HG02571 (cell line): ENCODE measurements around the gene ADORA1.

ENCODE experiments used
- ATAC-seq: cut with Tn5 transposase; IDR thresholded peaks from one replicate; pipeline ENCODE4 v1.9.1; 2021; ENCODE audit warnings: mild to moderate bottlenecking, moderate library complexity; ENCODE audit not compliant: unreplicated experiment

ADORA1 gene

GRCh38 chr1:203093754-203094410 is 33.6 kb upstream of the ADORA1 start:
- ATAC-seq: no peak

- ATAC-seq: no peak
Measured at GRCh38 chr1:203095061-203095690, 32.4 kb upstream of the ADORA1 start.

DNA sequence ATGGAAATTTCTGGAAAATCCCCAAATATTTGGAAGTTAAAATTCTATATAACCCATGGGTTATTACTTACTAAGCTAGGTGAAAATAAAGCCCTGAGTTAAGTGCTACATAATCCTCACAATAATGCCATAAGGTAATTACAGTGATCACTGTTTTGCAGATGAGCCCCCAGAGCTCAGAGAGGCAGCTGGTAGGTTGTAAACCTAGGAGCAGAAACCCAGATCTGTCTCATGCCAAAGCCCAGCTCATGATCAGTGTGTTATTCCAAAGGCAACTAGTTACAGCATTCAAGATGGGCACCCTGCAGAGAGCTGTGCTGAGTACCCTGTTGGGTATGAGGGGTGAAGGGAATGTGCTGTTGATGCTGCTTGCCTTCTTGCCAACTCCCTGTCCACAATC is 31.0 kb upstream of the ADORA1 start:
- ATAC-seq: no peak

- ATAC-seq: no peak
Measured at GRCh38 chr1:203097001-203097400, 30.5 kb upstream of the ADORA1 start.

GRCh38 chr1:203098445-203098844 is 29.1 kb upstream of the ADORA1 start:
- ATAC-seq: no peak

GRCh38 chr1:203098914-203099520 is 28.5 kb upstream of the ADORA1 start:
- ATAC-seq: no peak

DNA sequence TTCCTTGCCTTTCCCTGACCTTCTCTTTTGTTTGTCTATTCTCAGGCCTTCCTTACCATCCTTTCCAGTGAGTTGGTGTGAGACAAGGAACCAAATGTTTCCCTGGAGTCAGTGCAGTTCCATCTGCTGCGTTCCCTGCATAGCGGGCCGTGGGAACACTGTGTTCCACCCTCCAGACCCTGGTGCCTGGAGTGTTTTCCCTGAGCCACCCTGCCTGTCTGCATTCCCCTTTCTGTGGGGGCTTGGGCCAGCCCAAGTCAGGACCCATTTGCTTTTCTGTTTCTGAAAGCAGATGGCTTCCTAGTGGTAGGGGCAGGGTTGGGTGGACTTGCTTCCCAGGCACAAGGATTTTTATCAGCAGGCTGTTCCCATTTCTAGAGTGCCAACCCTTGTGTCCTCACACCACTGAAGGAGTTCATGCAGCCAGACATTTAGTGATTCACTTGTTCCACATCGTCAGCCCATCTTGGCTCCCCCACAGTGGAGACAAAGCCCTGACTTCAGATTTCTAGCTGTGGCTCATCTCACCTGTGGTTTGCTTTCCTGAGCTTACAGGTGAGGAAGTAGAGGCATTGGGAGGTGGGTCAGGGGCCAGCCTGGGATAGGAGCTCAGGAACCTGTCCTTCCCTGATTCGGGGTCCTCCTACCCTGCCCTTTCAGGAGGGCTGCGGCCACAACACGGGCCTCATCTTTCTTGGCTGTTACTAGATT is 27.6 kb upstream of the ADORA1 start:
- ATAC-seq: no peak

- ATAC-seq: no peak
Measured at GRCh38 chr1:203100516-203100869, 27.0 kb upstream of the ADORA1 start.

DNA sequence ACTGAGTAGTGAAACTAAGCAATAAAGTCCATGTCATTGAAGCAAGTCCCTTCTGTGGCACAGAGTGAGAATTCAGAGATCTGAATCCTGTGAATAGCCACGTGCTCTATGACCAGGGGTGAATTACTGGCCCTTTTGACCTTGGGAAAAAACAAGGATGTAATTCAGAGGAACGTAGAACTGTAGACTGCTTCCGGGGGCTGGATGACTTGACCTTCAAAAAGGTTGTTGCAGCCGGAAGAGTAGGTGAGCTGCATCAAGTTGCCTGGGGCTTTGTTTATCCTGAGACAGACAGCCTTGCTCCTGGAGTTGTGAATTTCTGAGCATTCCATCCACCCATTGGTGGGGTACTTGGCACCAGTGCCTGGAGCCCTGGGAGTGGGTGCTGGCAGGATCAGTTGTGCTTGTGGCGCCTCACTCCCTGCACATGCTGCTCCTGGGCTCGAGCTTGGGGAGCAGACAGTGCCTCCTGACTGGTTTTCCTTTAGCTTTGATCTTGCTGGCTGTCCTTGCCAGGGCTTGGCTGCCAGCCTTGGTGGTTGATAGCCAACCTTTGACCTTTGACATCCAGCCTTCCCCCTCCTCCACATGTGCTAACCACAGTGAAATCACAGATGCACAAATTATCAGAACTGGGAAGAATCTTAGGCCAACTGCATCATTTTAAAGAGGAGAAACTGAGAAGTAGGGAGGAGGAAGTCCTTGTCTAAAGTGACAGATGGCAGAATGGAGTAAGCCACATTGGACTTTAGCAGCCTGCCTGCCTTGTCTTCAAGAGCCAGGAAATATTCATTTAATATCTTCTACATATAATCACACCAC is 25.5 kb upstream of the ADORA1 start:
- no peak for ATAC-seq

DNA sequence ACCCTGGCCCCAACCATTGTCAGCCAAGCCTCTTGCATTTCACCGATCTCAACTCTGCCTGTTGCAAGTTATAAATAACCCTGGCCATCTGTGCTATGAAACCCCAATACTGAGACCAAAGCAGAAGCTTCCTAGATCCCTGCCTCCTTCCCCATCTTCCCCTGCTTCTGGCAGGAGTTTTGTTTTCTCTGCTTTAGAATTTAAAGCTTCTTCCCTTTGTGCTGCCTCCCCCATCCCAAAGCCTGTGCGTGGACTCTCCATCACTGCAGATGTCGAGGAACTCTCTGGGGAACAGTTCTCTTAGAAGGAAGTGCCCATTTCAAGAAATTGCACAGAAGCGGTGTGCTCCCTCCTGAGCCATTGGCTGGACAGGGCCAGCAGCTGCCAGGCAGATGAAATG is 24.3 kb upstream of the ADORA1 start:
- ATAC-seq: no peak

DNA sequence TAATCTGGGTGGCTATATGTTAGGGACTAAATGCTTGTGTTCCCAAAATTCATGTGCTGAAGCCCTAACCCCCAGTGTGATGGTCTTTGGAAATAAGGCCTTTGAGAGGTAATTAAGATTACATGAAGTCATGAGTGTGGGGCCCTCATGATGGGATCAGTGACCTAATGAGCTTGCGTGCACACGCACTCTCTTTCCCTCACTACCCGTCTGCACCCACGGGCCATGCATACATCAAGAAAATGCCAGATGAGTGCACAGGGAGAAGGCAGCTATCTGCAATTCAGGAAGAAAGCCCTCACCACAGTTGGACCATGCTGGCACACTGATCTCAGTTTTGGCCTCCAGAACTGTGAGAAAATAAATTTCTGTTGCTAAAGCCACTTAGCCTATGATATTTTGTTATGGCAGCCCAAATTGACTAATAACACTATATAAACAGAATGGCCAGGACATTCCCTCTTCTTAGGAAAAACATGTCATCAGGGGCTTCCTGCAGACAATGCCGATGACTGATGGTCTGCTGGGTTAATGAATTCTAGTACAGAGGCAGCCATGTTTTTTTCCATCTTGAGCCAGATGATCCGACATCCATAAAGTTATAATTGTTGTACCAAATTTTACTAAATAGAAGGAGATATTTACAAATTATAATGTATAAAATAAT is 23.6 kb upstream of the ADORA1 start:
- no peak for ATAC-seq

GRCh38 chr1:203104789-203105390 is 22.6 kb upstream of the ADORA1 start:
- no peak for ATAC-seq

DNA sequence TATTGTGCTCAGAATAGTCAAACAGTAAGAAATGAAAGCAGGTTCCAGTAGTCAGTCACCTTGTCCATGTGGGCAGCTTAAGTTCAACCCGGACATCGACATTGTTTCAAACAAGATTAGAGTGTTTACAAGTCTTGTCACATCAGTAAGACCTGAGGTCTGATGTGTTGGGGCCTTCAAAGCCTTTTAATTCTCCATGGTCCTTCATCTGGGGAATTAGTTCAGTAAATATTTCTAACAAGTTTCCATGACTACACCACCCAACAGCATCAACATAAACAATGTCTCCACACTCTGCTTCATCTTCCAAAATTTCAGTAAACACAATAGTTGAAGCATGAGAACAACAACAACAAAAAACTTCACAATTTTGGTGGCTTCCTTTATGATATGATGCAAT is 15.1 kb upstream of the ADORA1 start:
- ATAC-seq: no peak

DNA sequence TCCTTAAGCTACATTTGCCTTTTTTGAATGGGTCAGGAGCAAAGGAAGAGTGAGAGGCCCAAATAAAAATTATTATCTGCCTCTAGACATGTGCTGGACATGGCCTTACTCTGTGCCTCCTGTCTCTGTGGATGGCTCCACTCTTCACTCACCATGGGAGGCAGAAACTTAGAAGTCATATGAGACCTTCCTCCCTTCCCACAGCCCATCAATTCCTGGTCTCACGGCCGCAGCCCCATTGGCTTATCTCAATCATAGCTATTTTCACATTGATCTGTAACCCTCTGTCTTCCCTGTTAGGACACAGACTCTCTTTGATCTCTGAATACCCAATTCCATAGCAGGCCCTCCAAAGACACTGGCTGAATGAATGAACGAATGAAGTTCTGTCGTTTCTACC is 14.2 kb upstream of the ADORA1 start:
- no peak for ATAC-seq

GRCh38 chr1:203114202-203114601 is 13.3 kb upstream of the ADORA1 start:
- ATAC-seq: no peak

DNA sequence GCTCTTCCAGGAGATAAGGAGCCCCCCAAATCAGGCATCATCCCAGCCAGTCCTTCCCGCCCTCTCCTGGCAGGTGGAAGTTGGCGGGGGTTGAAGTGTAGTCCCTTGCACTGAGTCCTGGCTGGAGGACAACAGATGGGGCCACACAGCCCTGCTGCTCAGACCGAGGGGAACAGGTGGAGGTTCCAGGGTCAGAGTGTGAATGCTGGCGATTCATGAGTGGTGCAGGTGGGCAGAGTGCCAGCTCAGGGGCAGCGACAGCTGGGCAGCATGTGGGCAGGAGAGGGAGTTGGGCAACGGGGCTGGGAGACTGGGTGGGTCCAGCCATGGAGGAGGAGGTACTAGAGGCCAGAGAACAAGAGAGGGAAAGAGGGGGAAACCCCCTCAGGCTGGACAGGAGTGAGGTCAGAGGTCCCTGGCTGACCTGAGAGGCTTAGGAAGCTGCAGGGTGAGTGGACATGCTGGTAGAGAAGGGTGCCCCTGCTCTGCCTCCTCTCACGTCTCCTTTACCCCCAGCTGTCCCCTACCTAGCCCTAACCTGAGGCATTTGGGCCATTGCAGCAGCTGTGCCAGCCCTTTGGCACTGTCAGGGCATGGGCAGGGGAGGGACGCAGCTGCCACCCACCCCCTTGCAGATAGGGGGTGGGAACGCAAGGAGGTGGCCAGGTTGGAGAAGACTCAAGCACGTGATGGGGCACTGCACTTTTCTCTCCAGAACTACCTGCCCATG is 11.3 kb upstream of the ADORA1 start:
- no peak for ATAC-seq

DNA sequence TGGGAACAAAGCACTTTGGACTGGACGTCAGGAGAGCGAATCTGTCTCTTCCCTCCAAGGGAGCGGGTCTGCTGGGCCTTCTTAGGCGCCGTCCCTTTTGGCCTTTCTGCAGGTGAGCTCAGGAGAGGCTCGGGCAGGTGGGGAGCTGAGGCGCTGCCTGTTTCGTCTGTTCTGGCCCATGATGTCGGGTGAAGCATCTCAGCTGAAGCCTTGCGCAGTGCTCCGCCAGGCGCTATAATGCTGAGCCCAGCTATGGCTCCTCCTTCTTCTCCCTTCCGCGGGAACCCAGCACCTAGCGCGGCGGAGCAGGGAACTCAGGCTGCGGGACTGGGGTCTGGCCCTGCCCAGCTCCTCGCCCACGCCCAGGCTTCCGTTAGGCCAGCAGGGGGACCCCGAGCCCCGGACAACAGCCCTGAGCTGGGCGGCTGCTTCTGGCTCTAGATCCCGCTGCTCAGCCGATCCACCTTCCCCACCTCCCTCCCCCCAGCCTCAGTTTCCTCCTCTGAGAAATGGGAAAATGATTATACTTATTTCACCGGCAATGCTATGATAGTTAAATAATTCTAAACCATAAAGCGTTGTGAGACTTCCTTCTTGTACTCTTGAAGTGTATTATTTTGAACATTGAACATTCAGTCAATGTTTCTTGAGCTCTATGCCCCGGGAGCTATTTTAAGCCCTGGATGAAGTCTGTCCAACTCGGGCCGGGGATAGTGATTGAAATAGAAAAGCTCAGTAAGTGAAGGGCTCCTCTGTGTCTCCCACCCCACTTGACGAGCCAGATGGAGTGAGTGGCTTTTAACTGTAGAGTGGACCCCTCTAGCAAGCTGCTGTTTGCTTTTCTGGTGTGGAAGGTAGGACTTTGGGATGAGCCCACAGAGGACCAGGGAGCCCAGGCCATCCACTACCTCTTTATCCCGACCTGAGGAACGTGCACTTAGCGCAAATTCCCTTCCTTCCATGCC is 9.6 kb upstream of the ADORA1 start:
- no peak for ATAC-seq
